Lower lobe of right lung (tissue), 2 donors: Measurements from ENCODE around the gene PXDC1. TPM values are rescaled to one million over a fixed set of nuclear protein-coding genes. Genes with fewer than 3 reads are reported as not detected.
A peak's percentile ranks its signal among the peaks of the same experiment; 100 is the strongest.

Experiments
- ATAC-seq, 2 donors: fragments of 200-7000 bp; cut with Tn5 transposase; one replicate each; pipeline ENCODE4 v1.9.1; 2020 to 2022; ENCODE audit warnings: mild to moderate bottlenecking in 2 of 2, moderate library complexity in 2 of 2
- DNase-seq: peaks from one replicate; pipeline ENCODE4 v3.0.0-alpha.2; 2020
- H3K27ac ChIP-seq: fragments of 200-600 bp; one replicate; pipeline ENCODE4 v1.8.0; 2022
- H3K27me3 ChIP-seq: fragments of 200-600 bp; one replicate; pipeline ENCODE4 v1.8.0; 2022; ENCODE audit warnings: low read depth
- H3K36me3 ChIP-seq: fragments of 200-600 bp; one replicate; pipeline ENCODE4 v1.8.0; 2022; ENCODE audit warnings: mild to moderate bottlenecking
- H3K4me1 ChIP-seq: fragments of 200-600 bp; one replicate; pipeline ENCODE4 v1.8.0; 2022
- H3K4me3 ChIP-seq: fragments of 200-600 bp; one replicate; pipeline ENCODE4 v1.8.0; 2022; ENCODE audit warnings: mild to moderate bottlenecking
- H3K9me3 ChIP-seq: fragments of 200-600 bp; one replicate; pipeline ENCODE4 v1.8.0; 2022
- intact Hi-C: fragments of 100-400 bp; cut with DNase I; formaldehyde crosslinking; loops from one replicate; pipeline ENCODE4 v1.11.0; 2022
- total RNA-seq: library from RNA; stranded (reverse); fragmentation: NEBNext Ultra II Directional; extraction: Animal tissue kit (Norgen Biotek cat#: 25700); gene quantifications from one replicate; pipeline ENCODE4 v1.2.1, GENCODE V29; 2021
- TF ChIP-seq, protein P1 (sequence below): fragments of 200-600 bp; IDR thresholded peaks from one replicate; pipeline ENCODE4 v1.8.0; 2022; ENCODE audit warnings: antibody characterized with exemption, mild to moderate bottlenecking
- donor health status: DM: no; HTN: yes; CAD: no; lungs with severe emphysema.

Gene PXDC1
- total RNA-seq, 1 donor from 2014 or later = 50.9 TPM

DNA sequence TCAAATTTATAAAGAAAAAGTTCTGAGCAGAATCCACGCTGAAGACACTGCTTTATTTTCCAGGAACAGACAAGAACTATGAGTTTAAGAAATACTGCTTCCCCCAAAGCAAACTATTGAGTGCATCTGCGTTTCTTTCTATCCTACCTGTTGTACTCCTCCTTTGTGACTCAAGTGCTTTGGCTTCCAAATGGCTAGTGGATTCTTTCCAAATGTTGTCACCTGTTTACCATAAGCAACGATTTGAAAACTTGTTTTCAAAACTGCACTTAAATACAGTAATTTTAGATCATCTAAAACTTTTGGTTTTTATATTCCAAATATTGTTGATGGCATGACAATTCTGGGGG lies 9.5 kb downstream of the PXDC1 start:
- TF ChIP-seq, protein P1, sequence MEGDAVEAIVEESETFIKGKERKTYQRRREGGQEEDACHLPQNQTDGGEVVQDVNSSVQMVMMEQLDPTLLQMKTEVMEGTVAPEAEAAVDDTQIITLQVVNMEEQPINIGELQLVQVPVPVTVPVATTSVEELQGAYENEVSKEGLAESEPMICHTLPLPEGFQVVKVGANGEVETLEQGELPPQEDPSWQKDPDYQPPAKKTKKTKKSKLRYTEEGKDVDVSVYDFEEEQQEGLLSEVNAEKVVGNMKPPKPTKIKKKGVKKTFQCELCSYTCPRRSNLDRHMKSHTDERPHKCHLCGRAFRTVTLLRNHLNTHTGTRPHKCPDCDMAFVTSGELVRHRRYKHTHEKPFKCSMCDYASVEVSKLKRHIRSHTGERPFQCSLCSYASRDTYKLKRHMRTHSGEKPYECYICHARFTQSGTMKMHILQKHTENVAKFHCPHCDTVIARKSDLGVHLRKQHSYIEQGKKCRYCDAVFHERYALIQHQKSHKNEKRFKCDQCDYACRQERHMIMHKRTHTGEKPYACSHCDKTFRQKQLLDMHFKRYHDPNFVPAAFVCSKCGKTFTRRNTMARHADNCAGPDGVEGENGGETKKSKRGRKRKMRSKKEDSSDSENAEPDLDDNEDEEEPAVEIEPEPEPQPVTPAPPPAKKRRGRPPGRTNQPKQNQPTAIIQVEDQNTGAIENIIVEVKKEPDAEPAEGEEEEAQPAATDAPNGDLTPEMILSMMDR = no peak
- Histone ChIP-seq H3K4me1 (peaks cover 70% of the 10 kb centered on the region), H3K9me3 (no peaks in the 10 kb centered on the region), H3K4me3 (no peak overlapping the region), H3K27me3 (no peaks in the 10 kb centered on the region), H3K36me3 (peaks cover 22% of the 10 kb centered on the region), H3K27ac (no peak overlapping the region)
- ATAC-seq (no peak), DNase-seq (no peak)
- intact Hi-C loops = no loop called here

DNA sequence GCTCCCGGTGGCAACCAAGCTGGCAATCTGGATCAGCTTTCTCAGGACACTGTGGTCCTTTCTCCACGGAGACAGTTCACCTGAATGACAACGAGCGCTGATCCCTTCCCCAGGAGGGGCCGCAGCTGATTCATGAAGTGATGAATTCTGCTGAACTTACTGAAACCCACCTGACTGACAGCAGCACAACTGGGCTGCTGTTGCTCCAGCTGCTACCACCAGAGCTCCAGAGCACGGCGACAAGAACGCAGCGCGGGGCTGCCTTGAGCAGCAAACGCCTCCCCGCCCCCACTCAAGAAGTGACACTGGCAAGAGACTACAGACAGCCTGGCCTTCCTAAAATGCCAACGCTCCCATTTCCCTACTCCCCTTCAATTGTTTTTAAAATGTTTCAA lies 10.0 kb downstream of the PXDC1 start:
- intact Hi-C loops = no loop called here
- H3K4me3 ChIP-seq = no peak overlapping the region
- peaks cover 64% of the 10 kb centered on the region for H3K4me1 ChIP-seq
- ATAC-seq = no peak
- no peak overlapping the region for H3K27ac ChIP-seq
- H3K27me3 ChIP-seq = no peaks in the 10 kb centered on the region
- peaks cover 26% of the 10 kb centered on the region for H3K36me3 ChIP-seq
- no peaks in the 10 kb centered on the region for H3K9me3 ChIP-seq
- no peak for DNase-seq
- TF ChIP-seq, protein P1 = no peak

DNA sequence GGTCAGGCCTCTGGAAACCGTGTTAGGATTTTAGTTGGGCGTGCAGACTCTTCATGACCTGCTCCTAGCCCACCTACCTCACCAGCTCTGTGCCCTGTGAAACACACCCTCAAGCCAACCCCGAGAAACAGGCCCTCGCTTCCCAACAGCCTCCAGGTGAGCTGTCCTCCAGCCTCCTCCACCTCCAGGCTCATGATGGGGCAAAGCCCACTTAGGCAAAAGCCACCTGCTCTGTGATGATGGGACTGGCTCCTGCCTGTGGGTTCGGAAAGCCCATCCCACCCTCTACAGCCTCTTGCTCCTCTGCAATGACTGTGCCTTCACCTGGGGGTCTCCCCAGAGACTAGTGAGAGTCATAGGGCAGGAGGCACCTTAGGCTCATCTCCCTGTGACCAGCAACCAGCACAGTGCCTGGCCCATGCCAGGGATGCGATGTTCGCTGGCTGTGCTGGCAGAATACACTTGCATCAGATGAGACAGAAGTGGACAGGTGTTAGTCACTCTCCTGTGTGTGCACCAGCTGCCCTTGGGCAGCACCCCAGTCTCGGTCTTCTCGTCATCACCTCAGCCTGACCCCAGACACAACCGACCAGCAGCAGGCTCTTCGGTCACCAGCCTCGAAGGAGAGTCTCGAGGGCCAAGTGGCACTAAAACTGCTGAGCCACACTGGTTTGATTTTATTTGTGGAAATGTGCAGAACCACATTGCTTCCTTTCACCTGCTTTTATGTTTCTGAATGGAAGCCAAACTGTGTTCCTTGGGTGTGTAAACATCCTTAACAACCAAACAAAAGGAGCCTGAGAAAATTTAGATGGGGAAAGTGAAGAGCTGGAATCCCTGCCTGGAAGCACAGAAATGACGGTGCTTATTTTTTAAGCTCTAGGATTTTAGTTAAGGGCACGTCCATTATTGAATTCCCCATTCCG lies 10.7 kb downstream of the PXDC1 start:
- Histone ChIP-seq H3K4me3 (no peak overlapping the region), H3K27ac (no peak overlapping the region), H3K36me3 (peaks cover 29% of the 10 kb centered on the region), H3K9me3 (no peaks in the 10 kb centered on the region), H3K27me3 (no peaks in the 10 kb centered on the region), H3K4me1 (peaks cover 58% of the 10 kb centered on the region)
- TF ChIP-seq, protein P1 = no peak
- intact Hi-C loops = no loop called here
- ATAC-seq (peak in 1 of 2 donors; percentile 2), DNase-seq (no peak)

DNA sequence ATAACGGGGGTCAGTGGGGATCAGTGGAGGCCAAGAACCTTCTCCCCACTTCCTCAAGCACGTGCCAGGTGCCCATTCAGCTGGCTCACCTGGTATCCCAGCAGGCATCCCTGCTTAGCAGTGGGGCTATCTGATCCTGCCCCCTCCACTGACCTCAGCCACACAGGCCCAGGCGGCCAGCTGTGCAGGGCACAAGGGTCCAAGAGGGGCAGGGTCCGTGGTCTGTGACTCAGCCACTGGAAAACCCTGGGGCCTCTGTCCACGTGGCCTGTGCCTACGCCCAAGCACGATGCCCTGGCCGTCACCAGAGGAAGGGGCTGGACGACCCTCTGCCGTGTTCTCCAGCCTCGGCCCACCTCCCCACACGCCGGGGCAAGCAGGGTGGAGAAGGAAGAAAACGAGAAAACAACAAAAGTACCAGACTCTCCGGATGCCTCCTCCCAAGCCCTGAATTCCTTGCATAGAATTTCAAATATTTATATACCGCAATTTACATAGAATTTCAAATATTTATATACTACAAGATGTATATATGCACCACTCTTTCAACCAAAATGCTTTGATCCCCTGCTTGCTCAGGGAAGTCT lies 12.1 kb downstream of the PXDC1 start:
- intact Hi-C loops = loop anchor here (5.0 kb wide), 1 partner anchor 462 kb away; no protein-coding TSS in a partner anchor
- Histone ChIP-seq H3K27ac (no peak overlapping the region), H3K4me1 (peaks cover 55% of the 10 kb centered on the region), H3K4me3 (no peak overlapping the region), H3K9me3 (peaks cover 5% of the 10 kb centered on the region), H3K36me3 (peaks cover 43% of the 10 kb centered on the region), H3K27me3 (no peaks in the 10 kb centered on the region)
- ATAC-seq = no peak
- DNase-seq = no peak
- TF ChIP-seq, protein P1 = no peak

DNA sequence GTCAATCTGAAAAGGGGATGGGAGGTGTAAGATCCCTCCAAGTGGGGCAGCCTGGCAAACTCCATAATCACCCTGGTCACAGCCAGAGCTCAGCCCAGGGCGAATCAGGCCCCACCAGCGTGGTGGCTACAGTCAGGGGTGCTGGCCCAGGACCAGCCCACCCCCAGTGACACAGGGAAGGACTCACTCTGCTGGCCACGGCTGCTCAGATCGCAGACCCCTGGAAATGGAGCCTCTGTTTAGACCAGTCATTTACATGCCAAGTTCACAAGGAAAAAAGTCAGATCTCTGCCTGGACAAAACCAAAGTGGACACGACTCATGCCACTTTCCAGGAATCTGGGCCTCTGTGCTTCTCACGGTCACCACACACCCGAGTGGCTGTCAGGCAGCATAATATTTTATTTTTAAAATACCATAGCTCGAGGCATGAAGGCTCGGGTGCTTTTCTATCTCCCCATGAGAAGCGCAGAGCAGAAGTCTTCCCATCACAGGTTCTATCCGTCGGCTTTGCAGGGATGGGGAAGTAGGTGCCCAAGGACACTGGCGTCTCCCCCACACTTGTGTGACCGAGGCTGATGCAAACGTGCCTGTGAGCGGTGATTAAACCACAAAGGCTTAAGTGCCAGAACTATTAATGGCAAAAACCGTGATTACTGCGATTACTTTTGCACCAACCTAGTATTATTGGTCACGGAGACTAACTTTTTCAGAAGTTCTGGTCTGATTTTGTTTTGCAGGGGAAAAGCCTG lies 13.0 kb downstream of the PXDC1 start:
- no peak overlapping the region for H3K27ac ChIP-seq
- peaks cover 52% of the 10 kb centered on the region for H3K36me3 ChIP-seq
- DNase-seq (no peak), ATAC-seq (no peak)
- peaks cover 5% of the 10 kb centered on the region for H3K9me3 ChIP-seq
- intact Hi-C loops = loop anchor here (5.0 kb wide), 1 partner anchor 461 kb away; no protein-coding TSS in a partner anchor
- H3K4me3 ChIP-seq = no peak overlapping the region
- no peaks in the 10 kb centered on the region for H3K27me3 ChIP-seq
- peaks cover 47% of the 10 kb centered on the region for H3K4me1 ChIP-seq
- TF ChIP-seq, protein P1 = no peak
